HG03354 (cell line): ENCODE data around the gene REL.

Experiments
- ATAC-seq: cut with Tn5 transposase; IDR thresholded peaks from one replicate; pipeline ENCODE4 v1.9.1; 2021; ENCODE audit warnings: mild to moderate bottlenecking; ENCODE audit not compliant: unreplicated experiment, poor library complexity, severe bottlenecking

REL gene

DNA sequence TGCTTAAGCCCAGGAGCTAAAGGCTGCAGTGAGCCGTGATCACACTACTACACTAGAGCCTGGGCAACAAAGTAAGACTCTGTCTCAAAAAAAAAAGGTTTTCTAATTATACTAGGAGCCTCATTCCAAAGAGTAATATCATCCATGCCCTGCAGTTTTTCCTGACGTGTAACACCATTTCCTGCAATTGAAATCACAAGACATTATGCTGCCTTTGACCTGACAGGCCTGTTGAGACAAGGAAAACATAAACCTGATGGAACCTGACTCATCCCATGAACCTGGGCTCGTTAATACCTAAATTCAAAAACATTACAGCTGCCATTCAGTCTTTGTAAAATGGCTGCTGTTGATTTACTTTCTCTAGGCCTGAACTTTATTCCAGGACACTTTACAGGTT, 77.4 kb downstream of the REL start:
- ATAC-seq = no peak

GRCh38 chr2:60959501-60959900, 78.1 kb downstream of the REL start:
- no peak for ATAC-seq

- no peak for ATAC-seq
These were observed 79.3 kb downstream of the REL start for GRCh38 chr2:60960706-60961105.

DNA sequence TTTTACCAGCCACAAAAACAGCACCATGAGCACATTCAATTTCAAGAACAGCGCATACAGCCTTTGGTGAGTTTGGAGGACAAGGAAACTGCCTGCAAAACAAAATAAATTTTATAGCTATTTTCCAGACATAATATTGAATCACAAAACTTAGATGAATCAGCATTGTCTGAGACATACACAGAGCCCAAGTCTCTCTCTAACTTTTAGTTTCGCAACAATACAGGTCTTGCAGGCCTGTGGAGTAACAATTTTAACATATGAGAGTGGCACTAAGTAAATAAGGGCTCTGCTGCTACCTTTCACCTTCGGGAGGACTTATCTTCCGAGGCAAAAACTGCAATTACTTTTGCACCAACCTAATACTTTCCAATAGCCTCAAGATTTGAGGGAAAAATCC, 80.1 kb downstream of the REL start:
- ATAC-seq = no peak

GRCh38 chr2:60962528-60962927, 81.2 kb downstream of the REL start:
- no peak for ATAC-seq

GRCh38 chr2:60963190-60963589, 81.8 kb downstream of the REL start:
- ATAC-seq = no peak

DNA sequence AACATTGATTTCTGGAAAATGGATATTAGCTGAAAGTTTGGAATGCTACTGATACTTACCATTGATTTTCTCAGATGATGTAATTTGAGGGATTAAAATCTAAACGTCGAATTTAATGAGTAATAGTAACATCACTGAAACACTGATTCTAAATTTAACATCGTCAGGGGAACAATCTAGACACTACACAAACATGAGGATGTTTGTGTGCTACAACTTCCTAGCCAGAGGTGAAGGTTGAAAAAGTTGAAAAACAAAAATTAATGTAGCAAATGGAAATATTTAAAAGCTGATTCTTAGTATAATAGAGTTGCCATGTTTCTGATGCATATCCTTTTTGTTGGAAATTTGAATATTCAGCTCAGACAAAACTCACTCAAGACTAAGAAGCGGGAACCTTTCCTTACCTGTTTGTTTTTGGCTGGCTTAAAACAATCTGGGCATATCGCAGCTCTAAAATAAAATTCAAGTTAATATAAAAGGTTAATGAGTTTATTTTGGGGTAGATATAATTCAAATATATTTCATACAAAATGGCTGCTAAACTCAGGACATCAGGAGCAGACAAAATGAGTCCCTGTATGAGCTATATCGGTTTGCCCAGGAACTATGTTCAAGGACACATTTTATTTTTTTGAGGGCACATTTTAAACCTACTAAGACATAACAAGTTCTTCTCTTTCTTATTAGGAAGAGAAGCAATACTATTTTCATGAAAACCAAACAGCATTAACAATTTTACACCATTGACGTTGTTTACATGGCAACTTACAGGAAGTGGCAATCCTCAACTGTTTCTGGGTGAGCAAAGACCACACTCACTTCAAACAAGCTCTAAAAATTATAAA, 83.5 kb downstream of the REL start:
- no peak for ATAC-seq

DNA sequence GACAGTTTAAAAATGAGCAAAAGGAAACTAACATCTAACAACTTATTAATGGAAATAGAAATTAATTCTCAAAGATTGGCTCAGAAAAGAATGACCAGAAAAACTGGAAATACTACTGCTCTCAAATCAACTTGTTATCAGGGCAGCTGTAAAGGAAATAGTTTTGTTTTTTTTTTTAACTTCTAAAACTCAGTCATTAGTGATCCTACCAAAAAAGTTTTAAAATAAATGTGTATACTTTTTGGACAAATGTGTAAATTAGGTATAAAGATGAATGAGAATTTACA, 84.1 kb downstream of the REL start:
- no peak for ATAC-seq

- ATAC-seq = peak; percentile 82
These were observed 85.4 kb downstream of the REL start for GRCh38 chr2:60966507-60967405.

DNA sequence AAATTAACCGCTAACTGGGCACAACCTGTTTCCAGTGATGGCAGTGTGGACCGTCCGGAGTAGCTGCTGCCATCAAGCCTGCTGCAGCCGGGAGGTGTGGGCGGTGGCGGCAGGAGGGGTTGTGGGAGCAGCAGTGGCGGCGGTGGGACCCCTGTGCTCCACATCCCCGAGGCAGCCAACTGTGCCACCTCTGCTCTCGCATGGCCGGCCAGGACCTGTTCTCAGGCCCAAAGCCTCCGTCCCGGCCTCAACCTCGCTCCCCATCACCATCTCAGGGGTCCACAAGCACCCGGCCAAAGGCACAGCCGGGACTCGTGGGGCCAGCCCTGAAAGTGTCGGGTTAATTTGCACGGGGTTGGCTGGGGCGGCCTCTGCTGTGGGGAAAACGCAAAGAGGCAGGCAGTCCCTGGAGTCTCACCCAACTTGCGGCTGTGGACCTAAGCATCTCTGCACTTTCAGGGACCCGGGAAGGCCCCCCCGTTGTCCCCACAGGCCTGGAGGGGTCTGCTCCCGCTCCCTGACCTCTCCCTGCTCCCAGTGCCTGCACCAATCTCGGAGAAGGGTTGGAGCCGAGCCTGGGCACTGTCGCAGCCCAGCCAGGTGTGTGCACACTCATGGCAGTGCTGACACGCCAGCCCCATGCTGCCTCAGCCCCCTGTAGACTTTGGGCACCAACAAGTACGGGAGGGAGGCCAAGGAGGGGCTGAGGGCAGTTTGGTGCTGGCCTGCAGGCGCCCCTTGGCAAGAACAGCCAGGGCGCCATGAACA, 91.7 kb downstream of the REL start:
- ATAC-seq = no peak

GRCh38 chr2:60973705-60974104, 92.3 kb downstream of the REL start:
- ATAC-seq = no peak

GRCh38 chr2:60974652-60975051, 93.3 kb downstream of the REL start:
- ATAC-seq = no peak
